Measurements from ENCODE around the gene SNAI3. TPM values are rescaled to one million over a fixed set of nuclear protein-coding genes. Genes with fewer than 3 reads are reported as not detected.
A peak's percentile ranks its signal among the peaks of the same experiment; 100 is the strongest.

SNAI3 gene
- total and polyA plus RNA-seq, 9 of the 15 experiments (the other 6 are each of a cell fraction or from before 2014, with no cell fraction given): 0.04 to 4.1 (median 0.80) TPM; not detected in 1

DNA sequence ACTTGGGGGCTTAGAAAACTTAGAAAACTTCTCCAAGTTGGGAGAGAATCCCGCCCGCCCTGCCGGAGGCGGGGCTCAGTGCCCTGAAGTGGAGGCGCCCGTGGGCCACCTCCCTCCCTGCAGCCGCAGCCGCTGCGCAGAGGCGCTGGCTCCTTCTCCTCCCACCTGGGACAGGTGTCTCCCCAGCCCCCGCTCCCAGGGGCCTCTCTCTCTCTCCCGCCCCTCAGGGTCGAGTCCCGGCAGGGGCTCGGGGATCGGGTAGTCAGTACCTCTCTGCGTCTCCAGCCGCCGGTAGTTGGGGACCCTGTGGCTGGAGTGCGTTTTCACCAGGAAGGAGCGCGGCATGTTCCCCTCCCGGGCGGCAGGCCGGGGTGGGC lies 257 bp downstream of the SNAI3 start (continued):
- TF ChIP-seq, protein P1, sequence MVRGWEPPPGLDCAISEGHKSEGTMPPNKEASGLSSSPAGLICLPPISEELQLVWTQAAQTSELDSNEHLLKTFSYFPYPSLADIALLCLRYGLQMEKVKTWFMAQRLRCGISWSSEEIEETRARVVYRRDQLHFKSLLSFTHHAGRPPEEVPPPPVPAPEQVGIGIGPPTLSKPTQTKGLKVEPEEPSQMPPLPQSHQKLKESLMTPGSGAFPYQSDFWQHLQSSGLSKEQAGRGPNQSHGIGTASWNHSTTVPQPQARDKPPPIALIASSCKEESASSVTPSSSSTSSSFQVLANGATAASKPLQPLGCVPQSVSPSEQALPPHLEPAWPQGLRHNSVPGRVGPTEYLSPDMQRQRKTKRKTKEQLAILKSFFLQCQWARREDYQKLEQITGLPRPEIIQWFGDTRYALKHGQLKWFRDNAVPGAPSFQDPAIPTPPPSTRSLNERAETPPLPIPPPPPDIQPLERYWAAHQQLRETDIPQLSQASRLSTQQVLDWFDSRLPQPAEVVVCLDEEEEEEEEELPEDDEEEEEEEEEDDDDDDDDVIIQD (CRISPR knock-in tag; IDR thresholded peaks at IDR 0.05): 0 out of 2 replicates have a peak, but pooled peaks have one; percentile 55
- TF ChIP-seq ZNF253 (CRISPR knock-in tag; conservative IDR thresholded peaks at IDR 0.05) (no peak), ZKSCAN1 (IDR thresholded peaks at IDR 0.05; ENCODE audit: low read depth, low read length) (0 out of 2 replicates have a peak, but pooled peaks have one; percentile 33), PHF8 (IDR thresholded peaks at IDR 0.05; ENCODE audit: borderline replicate concordance, low read length) (peak; percentile 41; the same call in 1 of the 2 replicates), HIVEP1 (CRISPR knock-in tag; IDR thresholded peaks at IDR 0.05) (no peak), ZNF586 (CRISPR knock-in tag; conservative IDR thresholded peaks at IDR 0.05) (no peak), YY1 (IDR thresholded peaks at IDR 0.05; ENCODE audit: borderline replicate concordance in 1 of 3, control insufficient read depth in 1 of 3, extremely low read depth in 1 of 3, insufficient read depth in 3 of 3, insufficient read length in 1 of 3, insufficient replicate concordance in 2 of 3, low read depth in 1 of 3, low read length in 2 of 3) (no peak), ZNF165 (CRISPR knock-in tag; IDR thresholded peaks at IDR 0.05; ENCODE audit: borderline replicate concordance) (no peak), IFI16 (CRISPR knock-in tag; IDR thresholded peaks at IDR 0.05) (no peak)
- TF ChIP-seq, protein P2, sequence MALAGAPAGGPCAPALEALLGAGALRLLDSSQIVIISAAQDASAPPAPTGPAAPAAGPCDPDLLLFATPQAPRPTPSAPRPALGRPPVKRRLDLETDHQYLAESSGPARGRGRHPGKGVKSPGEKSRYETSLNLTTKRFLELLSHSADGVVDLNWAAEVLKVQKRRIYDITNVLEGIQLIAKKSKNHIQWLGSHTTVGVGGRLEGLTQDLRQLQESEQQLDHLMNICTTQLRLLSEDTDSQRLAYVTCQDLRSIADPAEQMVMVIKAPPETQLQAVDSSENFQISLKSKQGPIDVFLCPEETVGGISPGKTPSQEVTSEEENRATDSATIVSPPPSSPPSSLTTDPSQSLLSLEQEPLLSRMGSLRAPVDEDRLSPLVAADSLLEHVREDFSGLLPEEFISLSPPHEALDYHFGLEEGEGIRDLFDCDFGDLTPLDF (CRISPR knock-in tag; IDR thresholded peaks at IDR 0.05): peak; percentile 13; the same call in 1 of the 2 replicates
- TF ChIP-seq, protein P3, sequence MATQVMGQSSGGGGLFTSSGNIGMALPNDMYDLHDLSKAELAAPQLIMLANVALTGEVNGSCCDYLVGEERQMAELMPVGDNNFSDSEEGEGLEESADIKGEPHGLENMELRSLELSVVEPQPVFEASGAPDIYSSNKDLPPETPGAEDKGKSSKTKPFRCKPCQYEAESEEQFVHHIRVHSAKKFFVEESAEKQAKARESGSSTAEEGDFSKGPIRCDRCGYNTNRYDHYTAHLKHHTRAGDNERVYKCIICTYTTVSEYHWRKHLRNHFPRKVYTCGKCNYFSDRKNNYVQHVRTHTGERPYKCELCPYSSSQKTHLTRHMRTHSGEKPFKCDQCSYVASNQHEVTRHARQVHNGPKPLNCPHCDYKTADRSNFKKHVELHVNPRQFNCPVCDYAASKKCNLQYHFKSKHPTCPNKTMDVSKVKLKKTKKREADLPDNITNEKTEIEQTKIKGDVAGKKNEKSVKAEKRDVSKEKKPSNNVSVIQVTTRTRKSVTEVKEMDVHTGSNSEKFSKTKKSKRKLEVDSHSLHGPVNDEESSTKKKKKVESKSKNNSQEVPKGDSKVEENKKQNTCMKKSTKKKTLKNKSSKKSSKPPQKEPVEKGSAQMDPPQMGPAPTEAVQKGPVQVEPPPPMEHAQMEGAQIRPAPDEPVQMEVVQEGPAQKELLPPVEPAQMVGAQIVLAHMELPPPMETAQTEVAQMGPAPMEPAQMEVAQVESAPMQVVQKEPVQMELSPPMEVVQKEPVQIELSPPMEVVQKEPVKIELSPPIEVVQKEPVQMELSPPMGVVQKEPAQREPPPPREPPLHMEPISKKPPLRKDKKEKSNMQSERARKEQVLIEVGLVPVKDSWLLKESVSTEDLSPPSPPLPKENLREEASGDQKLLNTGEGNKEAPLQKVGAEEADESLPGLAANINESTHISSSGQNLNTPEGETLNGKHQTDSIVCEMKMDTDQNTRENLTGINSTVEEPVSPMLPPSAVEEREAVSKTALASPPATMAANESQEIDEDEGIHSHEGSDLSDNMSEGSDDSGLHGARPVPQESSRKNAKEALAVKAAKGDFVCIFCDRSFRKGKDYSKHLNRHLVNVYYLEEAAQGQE (IDR thresholded peaks at IDR 0.05; ENCODE audit: borderline replicate concordance): no peak
- TF ChIP-seq, protein P3 (CRISPR knock-in tag; IDR thresholded peaks at IDR 0.05; ENCODE audit: low read depth): 0 out of 2 replicates have a peak, but pooled peaks have one; percentile 19
- TF ChIP-seq, protein P4, sequence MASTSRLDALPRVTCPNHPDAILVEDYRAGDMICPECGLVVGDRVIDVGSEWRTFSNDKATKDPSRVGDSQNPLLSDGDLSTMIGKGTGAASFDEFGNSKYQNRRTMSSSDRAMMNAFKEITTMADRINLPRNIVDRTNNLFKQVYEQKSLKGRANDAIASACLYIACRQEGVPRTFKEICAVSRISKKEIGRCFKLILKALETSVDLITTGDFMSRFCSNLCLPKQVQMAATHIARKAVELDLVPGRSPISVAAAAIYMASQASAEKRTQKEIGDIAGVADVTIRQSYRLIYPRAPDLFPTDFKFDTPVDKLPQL (IDR thresholded peaks at IDR 0.05; ENCODE audit: extremely low read depth, insufficient read length): no peak
- TF ChIP-seq, protein P5, sequence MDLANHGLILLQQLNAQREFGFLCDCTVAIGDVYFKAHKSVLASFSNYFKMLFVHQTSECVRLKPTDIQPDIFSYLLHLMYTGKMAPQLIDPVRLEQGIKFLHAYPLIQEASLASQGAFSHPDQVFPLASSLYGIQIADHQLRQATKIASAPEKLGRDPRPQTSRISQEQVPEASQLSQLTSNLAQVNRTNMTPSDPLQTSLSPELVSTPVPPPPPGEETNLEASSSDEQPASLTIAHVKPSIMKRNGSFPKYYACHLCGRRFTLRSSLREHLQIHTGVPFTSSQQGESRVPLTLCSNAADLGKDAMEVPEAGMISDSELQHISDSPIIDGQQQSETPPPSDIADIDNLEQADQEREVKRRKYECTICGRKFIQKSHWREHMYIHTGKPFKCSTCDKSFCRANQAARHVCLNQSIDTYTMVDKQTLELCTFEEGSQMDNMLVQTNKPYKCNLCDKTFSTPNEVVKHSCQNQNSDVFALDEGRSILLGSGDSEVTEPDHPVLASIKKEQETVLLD (IDR thresholded peaks at IDR 0.05): no peak

Measured in K562 (cell line).